Fibroblast of gingiva (primary cell): ENCODE data around the gene VPS8.
A peak's percentile ranks its signal among the peaks of the same experiment; 100 is the strongest.
"Not testable (repeated sequence)": the region's sequence is repeated elsewhere in the genome, so short reads cannot be mapped to it uniquely, and the experiment has no call there.

Experiments used
- DNase-seq: peaks from one replicate; pipeline ENCODE4 v3.0.0-alpha.2; 2011; ENCODE audit warnings: low read depth

VPS8 gene

GRCh38 chr3:184918750-184919149 lies 106.8 kb downstream of the VPS8 start:
- DNase-seq, result no peak

GRCh38 chr3:184919651-184920050 lies 107.7 kb downstream of the VPS8 start:
- no peak for DNase-seq

DNA sequence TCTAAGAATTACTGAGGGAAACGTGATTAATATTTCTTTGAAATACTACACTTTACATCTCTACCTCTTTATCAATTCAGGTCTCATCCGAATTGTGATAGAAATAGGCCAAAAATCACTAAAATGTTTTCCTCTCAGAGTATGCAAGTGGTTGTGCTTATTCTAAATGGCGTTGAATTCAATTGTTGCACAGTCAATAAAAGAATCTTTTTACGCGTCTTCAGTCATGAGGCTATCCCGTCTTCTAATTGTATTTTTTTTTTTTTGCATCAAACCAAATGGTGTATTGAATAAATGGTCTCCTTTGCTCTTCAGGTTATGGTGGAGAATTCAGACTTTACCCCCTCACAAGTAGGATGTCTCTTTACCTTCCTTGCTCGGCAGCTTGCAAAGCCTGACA lies 112.6 kb downstream of the VPS8 start:
- no peak for DNase-seq

DNA sequence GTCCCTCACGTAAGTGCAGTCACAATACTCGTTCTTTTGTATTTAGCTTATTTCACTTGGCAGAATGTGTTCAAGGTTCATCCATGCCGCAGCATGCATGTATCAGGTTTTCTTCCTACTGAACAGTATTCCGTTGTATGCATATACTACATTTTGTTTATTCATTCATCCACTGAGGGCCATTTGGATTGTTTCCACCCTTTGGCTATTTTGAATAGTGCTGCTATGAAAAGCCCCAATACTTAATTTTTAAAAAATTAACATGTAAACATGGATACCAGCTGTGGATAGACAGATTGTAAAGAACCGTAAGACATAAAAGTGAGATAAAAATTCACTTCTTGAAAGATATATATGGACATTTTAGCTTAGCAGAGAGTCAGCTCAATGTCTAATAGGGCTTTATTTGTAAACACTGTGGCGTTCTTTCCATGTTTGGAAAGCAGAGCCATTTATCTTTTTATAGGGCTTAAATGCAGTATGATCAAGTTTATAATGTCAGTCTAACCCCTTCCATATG lies 115.9 kb downstream of the VPS8 start:
- DNase-seq, result no peak

GRCh38 chr3:184932777-184933176 lies 120.8 kb downstream of the VPS8 start:
- no peak for DNase-seq

GRCh38 chr3:184937611-184938010 lies 125.6 kb downstream of the VPS8 start:
- DNase-seq, result peak; percentile 9

GRCh38 chr3:184941408-184941807 lies 129.4 kb downstream of the VPS8 start:
- DNase-seq, result no peak

DNA sequence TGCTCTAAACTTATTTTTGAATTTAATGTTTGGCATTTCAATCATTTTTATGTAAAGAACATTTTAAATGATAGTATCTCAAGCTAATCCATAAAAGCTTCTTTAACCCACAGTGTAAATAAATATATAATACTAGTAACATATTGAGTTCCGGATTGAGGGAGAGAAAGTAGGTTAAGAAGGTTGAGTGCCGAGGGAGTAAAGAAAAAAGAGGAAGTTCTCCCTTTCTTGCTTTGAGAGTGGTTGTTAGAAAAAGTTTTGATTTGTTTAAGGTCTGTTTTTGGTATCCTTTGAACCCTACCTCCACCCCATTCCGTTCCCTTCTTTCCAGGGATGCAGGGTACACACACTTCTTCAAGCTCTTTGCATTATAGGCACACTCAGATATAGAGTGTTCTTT lies 130.8 kb downstream of the VPS8 start:
- DNase-seq, result no peak

DNA sequence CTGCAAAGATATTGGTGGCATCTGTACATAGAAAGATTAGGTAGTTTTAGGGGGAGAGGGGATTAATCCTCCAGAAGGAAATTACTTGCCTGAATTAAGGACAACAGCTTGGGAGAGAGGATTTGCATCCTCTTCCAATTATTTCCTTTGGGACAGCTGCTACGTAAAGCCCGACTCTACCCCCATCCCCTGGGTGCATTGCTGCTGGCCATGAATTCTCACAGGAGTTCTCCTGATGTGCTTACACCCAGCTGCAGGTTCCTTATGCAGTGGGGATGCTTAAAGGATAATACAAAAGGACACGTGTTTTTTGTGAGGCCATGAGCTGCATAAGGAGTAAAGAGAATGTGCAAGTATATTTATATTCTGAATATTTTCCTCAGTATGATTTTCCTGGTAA lies 132.3 kb downstream of the VPS8 start:
- DNase-seq, result no peak

GRCh38 chr3:184945886-184946625 lies 134.1 kb downstream of the VPS8 start:
- DNase-seq, result no peak

DNA sequence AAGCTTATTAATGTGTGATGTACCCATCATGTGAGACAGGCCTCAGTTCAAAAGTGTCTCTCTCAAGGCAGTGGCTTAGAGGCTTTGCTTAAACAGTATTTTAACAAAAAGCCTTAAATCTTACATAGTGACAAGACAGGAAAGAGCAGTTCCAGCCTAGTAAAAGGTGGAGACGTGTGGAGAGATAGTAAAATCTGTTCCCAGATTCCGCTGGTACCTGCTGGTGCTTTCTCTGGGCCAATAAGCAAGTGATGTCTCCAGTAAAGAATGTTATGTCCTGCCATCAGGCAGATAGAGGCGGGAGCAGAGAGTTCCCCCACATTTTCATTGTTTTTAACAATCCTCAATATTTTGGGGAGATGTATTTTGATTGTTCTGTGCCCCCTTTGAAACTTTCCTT lies 135.0 kb downstream of the VPS8 start:
- DNase-seq, result no peak

- DNase-seq, result no peak
Measured at GRCh38 chr3:184949251-184949965, 137.4 kb downstream of the VPS8 start.

DNA sequence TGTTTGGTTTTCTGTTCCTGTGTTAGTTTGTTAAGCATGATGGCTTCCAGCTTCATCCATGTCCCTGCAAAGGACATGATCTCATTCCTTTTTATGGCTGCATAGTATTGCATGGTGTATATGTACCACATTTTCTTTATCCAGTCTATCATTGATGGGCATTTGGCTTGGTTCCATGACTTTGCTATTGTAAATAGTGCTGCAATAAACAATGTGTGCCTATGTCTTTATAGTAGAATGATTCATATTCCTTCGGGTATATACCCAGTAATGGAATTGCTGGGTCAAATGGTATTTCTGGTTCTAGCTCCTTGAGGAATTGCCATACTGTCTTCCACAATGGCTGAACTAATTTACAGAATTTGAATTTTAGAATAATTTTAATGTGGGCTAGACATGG lies 138.8 kb downstream of the VPS8 start:
- DNase-seq, result not testable (repeated sequence)

- peak; percentile 63 for DNase-seq
Measured at GRCh38 chr3:184952671-184953070, 140.7 kb downstream of the VPS8 start.

DNA sequence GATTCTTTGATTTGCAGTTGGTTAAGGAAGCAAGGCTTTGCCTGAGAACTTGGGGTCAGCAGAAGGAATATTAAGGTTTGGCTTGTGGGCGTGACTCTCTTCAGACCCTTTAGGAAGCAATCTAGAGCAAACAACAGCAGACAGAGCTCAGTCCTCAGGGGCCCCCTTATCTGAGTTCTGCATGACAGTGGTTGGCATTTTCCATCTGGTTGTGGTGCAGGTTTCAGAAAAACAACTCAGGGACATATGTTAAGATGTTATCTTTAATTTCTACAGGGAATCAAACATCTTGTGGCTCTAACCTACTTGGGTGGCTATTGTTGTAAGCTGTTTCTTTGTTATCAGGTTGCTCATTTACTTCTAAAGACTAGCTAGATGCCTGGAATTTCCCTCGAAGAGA lies 141.4 kb downstream of the VPS8 start:
- DNase-seq, result no peak

DNA sequence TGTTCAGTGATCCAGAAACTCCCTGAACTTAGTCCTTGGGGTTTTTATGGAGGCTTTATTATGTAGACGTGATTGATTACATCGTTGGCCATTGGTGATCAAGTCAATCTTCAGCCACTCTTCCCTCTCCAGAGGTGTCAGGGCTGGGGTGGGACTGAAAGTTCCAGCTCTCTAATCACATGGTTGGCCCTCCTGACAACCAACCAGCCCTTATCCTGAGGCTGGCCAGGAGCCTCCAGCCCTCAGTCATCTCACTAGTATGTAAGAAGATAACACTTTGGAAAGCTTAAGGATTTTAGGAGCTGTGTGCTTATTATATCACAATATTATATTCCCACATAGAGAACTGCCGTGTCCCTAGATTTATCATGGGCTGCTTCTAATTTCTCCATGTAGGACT lies 142.3 kb downstream of the VPS8 start:
- no peak for DNase-seq

DNA sequence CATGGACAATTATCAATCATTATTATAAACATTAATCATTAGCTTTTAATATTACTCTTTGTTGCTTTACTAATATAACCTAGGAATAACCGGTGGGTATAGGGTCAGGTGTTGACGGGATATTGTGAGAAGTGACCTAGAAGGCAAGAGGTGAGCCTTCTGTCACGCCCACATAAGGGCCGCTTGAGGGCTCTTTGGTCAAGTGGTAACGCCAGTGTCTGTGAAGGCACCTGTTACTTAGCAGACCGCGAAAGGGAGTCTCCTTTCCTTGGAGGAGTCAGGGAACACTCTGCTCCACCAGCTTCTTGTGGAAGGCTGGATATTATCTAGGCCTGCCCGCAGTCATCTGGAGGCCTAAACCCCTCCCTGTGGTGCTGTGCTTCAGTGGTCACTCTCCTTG lies 142.9 kb downstream of the VPS8 start:
- not testable (repeated sequence) for DNase-seq

DNA sequence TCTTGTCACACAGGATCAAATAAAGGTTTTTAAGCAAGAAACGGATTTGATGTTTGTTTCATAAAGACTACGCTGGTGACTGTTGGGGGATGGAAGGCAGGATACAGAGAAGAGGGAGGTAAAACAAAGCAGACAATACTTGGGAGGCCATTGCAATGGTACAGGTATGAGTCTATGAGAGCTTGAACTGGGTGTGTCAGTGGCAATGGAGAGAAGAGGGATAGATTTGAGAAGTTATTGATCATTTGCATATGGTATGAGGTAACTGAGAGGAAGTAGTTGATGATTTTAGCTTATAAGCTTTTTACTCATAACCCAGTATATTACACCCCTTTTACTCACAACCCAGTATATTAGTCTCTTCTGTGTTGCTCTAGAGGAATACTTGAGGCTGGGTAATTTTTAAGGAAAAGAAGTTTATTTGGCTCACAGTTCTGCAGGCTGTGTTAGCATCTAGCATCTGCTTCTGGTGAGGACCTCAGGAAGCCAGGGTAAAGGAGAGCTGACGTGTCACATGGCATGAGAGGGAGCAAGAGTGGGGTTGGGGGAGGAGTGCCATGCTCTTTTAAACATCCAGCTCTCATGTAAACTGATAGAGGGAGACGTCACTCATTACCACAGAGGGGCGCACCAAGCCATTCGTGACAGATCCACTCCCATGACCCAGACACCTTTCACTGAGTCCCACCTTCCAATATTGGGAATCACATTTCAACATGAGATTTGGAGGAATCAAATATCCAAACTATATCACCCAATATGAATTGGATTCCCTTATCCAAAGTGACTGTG lies 153.9 kb downstream of the VPS8 start:
- DNase-seq, result no peak

- DNase-seq, result no peak
Measured at GRCh38 chr3:184968115-184968514, 156.1 kb downstream of the VPS8 start.

GRCh38 chr3:184970186-184970585 lies 158.2 kb downstream of the VPS8 start:
- DNase-seq, result no peak

- no peak for DNase-seq
Measured at GRCh38 chr3:184977796-184978195, 165.8 kb downstream of the VPS8 start.

DNA sequence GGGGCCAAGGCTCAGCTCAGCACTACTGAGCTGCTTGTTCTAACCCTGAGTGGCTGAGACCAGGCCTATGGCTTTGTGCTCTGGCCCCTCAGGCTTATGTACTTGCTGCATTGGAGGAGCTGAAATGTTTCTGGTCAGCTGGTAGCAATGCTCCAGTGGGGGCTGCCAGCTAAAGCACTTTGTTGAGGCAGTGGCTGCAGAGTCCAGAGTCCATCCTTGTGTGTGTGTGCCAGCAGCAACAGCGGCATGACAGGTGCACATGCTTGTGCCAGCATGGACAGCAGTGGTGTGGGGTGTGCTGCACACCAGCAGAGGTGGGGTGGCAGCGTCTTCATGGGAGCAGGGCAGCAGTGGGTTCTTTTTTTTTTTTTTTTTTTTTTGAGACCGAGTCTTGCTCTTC lies 169.1 kb downstream of the VPS8 start:
- no peak for DNase-seq

DNA sequence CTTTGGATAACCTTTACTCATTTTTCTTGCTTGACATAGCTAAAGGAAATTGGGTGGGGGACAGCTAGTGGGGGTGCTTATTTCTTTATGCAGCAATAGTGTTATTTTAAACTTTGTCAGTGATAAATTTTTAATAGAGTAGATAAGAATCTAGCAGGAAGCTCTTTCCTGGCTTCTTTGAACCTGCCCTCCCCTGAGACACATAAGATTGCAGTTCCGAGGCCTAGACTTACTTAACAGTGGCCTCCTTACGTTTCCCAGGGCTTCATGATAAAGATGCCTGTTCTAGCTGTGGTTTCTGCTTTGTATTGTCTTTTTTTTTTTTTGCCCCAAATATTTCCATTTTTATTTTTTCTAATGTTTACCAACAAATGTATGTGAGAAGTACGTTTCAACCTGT lies 170.1 kb downstream of the VPS8 start:
- no peak for DNase-seq
